ENCODE measurements around the gene TAGLN2. TPM values are rescaled to one million over a fixed set of nuclear protein-coding genes. Genes with fewer than 3 reads are reported as not detected.

Gene TAGLN2
- total and polyA plus RNA-seq, 2 experiments from 2014 or later, result 122 to 292 TPM

DNA sequence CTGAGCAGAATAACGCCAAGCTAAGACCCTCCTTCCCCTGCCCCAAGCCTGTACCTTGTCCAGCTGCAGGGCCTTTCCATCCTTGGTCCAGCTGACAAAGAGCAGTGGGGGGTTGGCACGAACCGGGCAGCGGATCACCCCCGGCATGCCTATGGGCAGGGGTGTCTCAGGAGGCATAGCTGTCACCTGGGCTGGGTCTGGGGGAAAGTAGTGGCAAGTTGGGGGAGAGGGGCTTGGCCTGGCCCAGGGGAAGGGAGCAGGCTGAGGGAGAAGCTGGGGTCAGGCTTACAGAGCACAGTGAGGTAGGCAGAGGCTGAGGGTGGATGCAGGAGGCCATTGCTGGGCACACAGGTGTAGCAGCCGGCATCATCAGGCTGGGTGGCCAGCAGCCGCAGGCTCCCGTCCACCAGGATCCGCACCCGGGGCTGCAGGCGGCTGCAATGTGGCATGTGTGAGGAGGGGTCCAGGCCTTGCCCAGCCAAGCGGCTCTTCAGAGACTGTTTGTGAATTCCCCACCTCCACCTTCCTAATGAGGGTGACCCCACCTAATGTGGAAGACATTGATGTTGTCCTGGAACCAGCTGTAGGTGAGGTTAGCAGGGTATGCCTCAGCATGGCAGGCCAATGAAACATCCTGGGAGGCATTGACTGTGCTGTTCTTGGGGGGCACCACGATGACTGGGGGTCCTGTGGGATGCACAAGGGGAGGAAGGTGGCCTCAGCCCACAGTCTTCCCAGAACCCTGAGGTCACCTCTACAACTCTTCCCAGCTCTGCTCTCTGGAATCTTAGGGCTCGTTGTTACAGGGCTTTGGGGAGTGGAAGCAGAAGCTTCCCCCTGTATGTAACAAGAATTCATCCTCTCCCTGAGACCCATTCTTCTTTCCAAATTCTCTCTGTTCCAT lies 9.1 kb upstream of the TAGLN2 start:
- 94% methylated on average over 9 of the region's 14 CpGs for WGBS (ENCODE audit: low lambda C conversion rate, missing lambda C conversion rate)

DNA sequence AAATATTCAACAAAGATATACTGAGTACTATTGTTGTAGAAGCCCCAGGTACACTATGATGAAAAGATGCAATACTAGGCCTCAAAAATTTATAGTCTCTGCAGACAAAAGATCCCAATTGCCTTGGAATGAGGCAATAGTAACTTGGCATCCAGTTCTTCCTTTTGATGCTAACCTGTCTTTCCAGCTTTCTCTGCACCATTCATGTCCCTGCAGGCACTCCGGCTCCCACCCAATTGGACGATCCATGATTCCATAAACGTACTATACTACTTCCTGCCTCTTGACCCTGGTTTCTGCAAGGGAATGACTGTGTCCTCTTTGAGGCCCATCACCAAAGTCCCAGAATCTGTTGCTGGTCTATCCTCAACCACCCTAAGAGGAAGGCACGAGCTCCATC lies 8.0 kb upstream of the TAGLN2 start:
- Histone ChIP-seq H3K79me2 (no peaks in the 10 kb centered on the region), H3K4me2 (no peak overlapping the region), H3K4me1 (ENCODE audit: insufficient read depth) (peaks cover 18% of the 10 kb centered on the region), H3K27ac (no peak overlapping the region), H3K9me3 (ENCODE audit: low read depth) (no peaks in the 10 kb centered on the region), H3K27me3 (no peaks in the 10 kb centered on the region), H4K20me1 (ENCODE audit: insufficient read depth, poor library complexity, severe bottlenecking) (no peaks in the 10 kb centered on the region), H3K4me3 (no peak overlapping the region), H2AFZ (no peak overlapping the region), H3K9me2 (replicated peaks; ENCODE audit: insufficient read depth) (no peaks in the 10 kb centered on the region), H3K36me3 (replicated peaks; ENCODE audit: insufficient read depth, low read depth) (no peaks in the 10 kb centered on the region)
- no peak for DNase-seq (ENCODE audit: low spot score)
- 91% methylated on average over 4 of the region's 4 CpGs for WGBS (ENCODE audit: low lambda C conversion rate, missing lambda C conversion rate)
- TF ChIP-seq EZH2phosphoT487 (IDR thresholded peaks at IDR 0.05; ENCODE audit: low read depth, severe bottlenecking, unreplicated experiment), result no peak
- TF ChIP-seq, protein P1, sequence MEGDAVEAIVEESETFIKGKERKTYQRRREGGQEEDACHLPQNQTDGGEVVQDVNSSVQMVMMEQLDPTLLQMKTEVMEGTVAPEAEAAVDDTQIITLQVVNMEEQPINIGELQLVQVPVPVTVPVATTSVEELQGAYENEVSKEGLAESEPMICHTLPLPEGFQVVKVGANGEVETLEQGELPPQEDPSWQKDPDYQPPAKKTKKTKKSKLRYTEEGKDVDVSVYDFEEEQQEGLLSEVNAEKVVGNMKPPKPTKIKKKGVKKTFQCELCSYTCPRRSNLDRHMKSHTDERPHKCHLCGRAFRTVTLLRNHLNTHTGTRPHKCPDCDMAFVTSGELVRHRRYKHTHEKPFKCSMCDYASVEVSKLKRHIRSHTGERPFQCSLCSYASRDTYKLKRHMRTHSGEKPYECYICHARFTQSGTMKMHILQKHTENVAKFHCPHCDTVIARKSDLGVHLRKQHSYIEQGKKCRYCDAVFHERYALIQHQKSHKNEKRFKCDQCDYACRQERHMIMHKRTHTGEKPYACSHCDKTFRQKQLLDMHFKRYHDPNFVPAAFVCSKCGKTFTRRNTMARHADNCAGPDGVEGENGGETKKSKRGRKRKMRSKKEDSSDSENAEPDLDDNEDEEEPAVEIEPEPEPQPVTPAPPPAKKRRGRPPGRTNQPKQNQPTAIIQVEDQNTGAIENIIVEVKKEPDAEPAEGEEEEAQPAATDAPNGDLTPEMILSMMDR (IDR thresholded peaks at IDR 0.05; ENCODE audit: poor library complexity), result no peak
- no peak for TF ChIP-seq EZH2 (IDR thresholded peaks at IDR 0.05; ENCODE audit: borderline replicate concordance)

More for the DNA sequence above, 9.1 kb upstream of the TAGLN2 start:
- no peak overlapping the region for H2AFZ ChIP-seq
- no peaks in the 10 kb centered on the region for H3K9me3 ChIP-seq (ENCODE audit: low read depth)
- H3K79me2 ChIP-seq, result no peaks in the 10 kb centered on the region
- no peaks in the 10 kb centered on the region for H4K20me1 ChIP-seq (ENCODE audit: insufficient read depth, poor library complexity, severe bottlenecking)
- peaks cover 29% of the 10 kb centered on the region for H3K4me1 ChIP-seq (ENCODE audit: insufficient read depth)
- H3K36me3 ChIP-seq (replicated peaks; ENCODE audit: insufficient read depth, low read depth), result no peaks in the 10 kb centered on the region
- H3K27ac ChIP-seq, result no peak overlapping the region
- H3K4me3 ChIP-seq, result no peak overlapping the region
- TF ChIP-seq, protein P1 (IDR thresholded peaks at IDR 0.05; ENCODE audit: poor library complexity), result no peak
- TF ChIP-seq EZH2 (IDR thresholded peaks at IDR 0.05; ENCODE audit: borderline replicate concordance) (no peak), EZH2phosphoT487 (IDR thresholded peaks at IDR 0.05; ENCODE audit: low read depth, severe bottlenecking, unreplicated experiment) (no peak)
- no peaks in the 10 kb centered on the region for H3K27me3 ChIP-seq
- no peak overlapping the region for H3K4me2 ChIP-seq
- DNase-seq (ENCODE audit: low spot score), result no peak
- H3K9me2 ChIP-seq (replicated peaks; ENCODE audit: insufficient read depth), result no peaks in the 10 kb centered on the region

DNA sequence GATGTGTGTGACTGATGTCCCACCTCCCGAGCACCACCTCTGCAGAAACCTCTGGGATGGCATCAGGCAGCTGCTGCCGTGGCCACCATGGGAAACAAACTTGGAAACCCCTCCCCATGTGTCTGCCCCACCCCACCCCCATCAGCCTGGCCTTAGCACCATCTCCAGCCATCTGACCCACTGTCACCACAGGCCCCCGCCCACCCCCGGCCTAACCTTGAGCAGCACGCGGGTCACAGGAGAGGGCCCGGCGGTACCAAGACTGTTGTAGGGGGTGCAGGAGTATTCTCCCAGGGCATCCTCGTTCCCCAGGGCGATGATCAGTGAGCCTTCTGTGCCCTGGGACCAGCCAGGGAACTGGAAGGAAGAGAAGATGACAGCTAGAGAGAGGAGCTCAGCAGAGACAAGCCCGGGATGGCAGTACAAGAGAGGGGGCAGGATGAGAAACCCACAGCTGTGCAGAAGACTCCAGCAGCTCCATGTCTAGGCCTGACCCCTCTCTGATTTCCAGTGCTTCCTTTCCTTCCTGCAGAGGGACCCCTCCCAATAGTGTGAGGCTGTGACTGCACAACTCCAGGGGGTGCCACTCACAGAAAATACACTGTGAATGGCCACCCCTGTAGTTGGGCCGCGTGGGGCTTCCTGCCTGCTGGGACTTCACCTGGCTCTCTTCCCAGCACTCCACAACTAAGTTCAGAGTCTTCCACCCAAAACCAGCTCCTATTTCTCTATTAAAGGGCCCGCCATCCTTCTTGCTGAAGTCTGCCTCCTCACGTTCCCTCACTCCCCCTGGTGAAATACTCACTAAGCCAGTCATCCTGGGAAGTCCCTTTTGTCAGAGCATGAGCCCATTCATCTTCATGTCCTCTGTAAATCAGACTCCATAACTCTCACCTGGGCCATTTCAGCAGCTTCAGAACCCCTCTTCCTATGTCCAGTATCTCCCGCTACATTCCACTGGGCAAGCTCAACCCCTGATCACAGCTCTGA lies 7.3 kb upstream of the TAGLN2 start:
- Histone ChIP-seq H3K4me2 (no peak overlapping the region), H2AFZ (no peak overlapping the region), H3K27me3 (no peaks in the 10 kb centered on the region), H3K79me2 (no peaks in the 10 kb centered on the region), H3K9me2 (replicated peaks; ENCODE audit: insufficient read depth) (no peaks in the 10 kb centered on the region), H4K20me1 (ENCODE audit: insufficient read depth, poor library complexity, severe bottlenecking) (no peaks in the 10 kb centered on the region), H3K4me1 (ENCODE audit: insufficient read depth) (peaks cover 11% of the 10 kb centered on the region), H3K9me3 (ENCODE audit: low read depth) (no peaks in the 10 kb centered on the region), H3K36me3 (replicated peaks; ENCODE audit: insufficient read depth, low read depth) (no peaks in the 10 kb centered on the region), H3K4me3 (no peak overlapping the region), H3K27ac (no peak overlapping the region)
- 90% methylated on average over 14 of the region's 16 CpGs for WGBS (ENCODE audit: low lambda C conversion rate, missing lambda C conversion rate)
- DNase-seq (ENCODE audit: low spot score), result no peak
- TF ChIP-seq EZH2phosphoT487 (IDR thresholded peaks at IDR 0.05; ENCODE audit: low read depth, severe bottlenecking, unreplicated experiment) (no peak), EZH2 (IDR thresholded peaks at IDR 0.05; ENCODE audit: borderline replicate concordance) (no peak)
- TF ChIP-seq, protein P1 (IDR thresholded peaks at IDR 0.05; ENCODE audit: poor library complexity), result no peak

All from hepatocyte (in vitro differentiated cells).